NCI-H226 (cell line): Measurements from ENCODE around the gene SPDYE1.

Experiments used
- DNase-seq: peaks from one replicate; pipeline ENCODE4 v3.0.0-alpha.2; 2015

Gene SPDYE1

DNA sequence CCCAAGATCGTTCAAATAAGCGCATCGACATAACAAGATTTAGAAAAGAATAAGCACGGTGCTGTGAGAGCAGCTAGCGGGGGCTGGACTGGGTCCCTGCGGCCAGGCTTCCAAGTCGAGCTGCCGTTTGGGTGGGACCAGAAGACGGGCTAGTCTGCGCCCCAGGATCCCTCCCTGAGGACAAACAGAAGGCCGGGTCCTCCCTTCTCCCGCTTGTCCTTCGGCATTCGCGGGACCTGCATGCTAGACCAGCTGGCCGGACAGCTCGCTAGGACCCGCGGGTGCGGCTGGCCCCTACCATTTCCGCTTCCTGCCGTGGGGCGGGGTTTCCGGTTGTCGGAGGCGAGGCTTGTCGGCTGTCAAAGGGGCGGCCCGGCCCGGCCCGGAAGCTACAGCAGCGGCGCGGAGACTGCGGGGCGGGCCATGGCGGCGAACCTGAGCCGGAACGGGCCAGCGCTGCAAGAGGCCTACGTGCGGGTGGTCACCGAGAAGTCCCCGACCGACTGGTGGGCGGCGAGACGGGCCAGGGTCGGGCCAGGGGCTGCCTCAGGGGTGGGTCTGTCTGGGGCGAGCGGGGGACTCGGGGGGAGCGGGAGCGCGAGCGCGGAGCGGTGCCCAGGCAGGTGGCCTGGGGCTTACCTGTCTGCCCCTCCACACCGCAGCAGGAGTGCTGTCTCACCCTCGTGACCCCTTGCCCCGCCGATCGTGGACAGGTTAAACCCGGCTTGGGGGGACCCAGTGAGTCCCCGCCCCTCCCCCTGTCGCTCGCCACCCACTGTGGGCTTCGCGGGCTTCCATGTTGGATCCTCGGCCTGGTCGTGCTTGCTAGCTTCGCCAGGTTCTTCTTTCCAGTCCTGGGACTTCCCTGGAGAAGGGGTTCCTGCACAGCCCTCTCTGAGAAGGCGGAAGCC lies 46.9 kb downstream of the SPDYE1 start, which contains the start of gene DBNL:
Gene DBNL (plus strand): TSS at position 388 of the 911 bp plus-strand sequence. CDS start 36 bp downstream, at position 424.
- DNase-seq = peak; percentile 94

DNA sequence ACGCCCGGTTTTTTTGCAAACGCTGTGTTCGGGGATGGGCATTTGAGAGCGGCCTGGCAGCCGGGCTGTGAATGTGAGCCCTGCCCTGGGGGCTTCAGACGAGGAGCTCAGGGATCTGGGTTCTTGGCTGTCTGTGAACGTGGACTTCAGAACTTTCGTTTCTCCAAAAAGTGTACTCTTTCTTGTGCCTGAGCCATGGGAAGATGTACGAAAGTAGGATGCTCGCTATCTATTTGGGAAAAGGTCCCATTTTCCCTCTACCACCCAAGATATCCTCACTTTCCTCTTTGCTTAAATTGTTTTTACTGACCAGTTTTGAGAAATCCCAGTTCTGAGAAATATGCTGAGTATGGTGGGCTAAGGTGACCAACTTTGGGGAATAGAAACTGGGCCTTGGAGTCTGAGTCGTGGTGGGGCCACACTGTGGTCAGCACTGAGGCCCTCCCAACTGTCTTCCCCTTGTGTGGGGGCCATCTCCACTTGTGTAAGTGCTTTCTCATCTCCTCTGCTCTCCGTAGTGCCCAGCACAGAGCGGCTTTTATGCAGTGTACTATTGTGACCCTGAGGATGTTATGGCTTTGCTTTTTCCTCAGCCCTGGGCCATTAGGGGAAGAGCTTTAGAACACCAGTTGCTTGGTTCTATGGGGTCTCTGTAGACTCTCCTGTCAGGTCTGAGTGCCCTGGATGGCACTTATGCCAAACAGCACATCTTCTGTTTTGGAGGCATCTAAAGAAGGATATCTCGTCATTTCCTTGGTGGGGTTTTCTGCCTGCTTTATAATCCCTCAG lies 47.7 kb downstream of the SPDYE1 start:
- DNase-seq = no peak

DNA sequence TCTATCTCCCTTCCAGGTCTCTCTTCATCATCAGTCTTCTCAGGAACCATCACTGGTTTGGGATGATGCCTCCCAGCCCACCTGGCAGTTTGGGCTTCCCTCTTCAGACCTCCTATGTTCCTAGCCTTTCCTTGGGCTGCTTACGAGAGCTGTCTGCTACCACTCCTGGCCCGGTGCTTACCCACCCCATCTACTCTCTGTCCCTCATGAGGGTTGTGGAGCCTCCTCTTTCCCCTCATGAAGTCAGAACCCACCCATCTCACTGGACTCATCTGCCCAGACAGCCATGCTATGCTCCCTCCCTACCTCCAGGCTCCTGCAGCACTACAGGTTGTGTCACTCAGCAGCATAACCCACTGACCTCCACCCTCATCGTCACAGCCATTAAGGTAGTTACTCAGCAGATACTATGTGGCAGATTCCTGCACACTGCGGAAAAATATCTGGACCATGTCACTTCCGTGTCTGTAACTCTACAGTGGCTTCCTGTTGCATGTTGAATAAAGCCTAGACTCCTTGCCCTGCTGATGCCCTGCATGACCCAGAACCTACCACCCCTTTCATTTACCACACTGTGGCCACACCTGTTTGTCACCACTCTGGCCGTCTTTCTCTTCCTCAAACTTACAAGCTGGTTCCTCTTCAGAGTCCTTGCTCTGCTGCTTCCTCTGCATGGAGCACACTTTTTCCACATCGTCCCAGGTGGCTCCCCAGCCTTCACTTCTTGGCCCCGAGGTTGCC lies 48.8 kb downstream of the SPDYE1 start:
- DNase-seq = no peak

DNA sequence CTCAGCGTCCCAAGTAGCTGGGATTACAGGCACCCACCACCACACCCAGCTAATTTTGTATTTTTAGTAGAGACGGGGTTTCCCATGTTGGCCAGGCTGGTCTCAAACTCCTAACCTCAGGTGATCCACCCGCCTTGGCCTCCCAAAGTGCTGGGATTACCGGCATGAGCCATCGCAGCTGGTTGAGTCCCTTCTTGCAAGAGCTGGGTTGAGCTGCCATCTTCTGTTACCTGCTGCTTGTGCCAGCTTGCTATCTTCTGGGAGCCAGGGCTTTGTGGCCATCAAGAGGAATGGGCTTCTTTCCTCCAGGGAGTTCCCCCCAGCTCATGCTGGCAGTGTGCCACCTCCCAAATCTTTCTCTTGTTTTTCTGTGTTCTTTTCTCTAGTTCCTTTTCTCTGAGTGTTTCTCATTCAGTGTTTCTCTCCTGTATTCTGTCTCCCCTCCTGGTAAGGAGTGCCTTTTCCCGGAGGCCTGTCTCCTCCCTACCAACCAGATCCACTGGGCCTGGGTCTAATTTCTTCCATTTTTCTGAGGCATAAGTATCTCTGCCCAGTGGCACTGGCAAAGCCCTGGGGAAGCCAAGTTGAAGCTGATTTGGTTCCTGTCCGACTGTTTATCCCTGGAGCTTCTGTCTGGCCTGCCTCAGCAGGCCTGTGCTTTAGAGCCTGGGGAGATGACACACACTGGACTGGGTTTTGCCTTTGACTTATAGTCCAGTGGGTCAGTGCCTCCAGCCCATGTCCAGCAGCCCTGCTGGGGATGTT lies 50.5 kb downstream of the SPDYE1 start:
- DNase-seq = no peak

DNA sequence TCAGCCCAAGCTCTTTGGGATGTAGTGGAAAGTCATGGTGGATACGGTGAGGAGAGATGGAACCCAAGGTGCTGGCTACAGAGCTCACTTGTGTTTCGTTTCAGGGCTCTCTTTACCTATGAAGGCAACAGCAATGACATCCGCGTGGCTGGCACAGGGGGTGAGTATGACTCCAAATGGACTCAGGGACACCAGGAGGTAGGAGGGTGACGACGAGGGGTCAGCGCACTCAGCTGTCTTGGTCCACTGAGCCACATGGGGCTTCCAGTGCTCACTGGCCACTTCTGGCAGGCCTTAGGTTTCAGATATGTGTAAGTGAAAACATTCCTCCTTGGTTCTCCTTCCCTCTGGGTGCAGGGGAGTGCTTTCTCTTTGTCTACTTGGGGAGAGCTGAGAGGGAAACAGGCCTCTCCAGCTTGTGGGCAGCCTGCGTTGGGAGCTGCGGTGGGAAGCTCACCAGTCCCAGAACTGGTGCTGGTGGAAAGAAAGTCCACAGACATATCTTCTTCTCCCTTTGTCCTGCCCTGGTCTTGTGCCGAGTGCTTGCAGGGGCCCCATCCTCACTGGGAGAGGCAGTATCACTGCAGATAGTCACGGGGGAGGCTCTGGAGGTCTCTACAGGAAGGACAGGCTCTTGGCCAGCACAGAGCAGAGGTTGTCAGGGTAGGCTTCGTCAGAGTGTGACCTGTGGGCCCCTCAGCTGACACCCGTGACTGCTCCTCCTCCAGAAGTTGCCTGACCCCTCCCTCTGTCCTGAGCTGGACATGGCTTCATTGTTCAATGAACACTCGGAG lies 52.6 kb downstream of the SPDYE1 start:
- DNase-seq = no peak

DNA sequence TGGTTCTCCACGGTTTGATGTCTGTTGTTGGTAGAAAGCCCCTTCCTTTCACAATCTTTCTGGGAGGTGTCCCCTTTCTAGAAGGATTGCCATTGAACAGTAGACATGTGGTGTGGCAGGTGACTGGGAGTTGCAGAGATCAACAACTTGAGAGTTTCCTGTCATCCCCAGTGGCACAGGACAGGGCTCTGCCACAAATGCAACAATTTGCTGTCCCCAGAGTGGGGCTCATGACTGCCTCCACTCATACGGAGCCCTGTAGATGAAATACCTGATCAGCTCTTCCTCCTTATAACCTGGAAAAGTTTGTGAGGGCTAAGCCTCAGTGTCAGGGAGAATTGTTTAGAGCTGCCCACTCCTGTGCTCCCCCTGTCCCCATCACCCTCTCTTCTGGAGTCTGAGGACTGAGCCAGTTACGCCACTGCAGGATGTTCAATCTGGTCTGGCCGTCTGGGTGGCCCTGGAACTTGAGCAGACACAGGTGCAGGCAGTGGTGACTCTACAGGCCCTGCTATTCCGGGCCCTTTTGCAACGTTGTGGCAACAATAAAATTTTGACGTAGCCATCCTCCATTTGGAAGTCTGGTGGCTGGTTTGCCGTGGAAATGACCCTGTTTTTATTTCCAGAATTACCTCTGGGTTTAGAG lies 53.3 kb downstream of the SPDYE1 start:
- no peak for DNase-seq

DNA sequence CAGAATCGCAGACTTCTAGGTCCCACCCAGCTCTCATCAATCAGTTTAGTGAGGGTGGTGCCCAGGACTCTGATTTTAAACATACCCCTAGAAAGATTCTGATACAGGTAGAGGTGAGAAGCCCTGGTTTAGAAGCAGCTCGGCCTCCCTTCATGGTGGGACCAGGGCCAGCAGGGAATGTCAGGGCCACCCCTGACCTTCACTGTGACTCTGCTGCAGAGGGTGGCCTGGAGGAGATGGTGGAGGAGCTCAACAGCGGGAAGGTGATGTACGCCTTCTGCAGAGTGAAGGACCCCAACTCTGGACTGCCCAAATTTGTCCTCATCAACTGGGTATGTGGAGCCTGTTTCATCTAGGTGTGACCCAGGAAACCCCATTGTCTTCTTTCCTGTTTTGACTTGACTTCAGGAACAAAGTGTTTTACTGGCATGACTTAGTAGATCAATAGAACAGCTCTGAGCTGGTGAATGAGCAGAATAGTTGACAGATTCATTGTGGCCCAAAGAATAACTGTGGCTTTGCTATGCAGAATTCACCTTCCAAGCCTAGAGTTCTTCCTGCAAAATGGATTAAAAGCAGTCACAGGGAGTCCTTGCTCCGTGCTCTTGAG lies 54.0 kb downstream of the SPDYE1 start:
- DNase-seq = no peak

DNA sequence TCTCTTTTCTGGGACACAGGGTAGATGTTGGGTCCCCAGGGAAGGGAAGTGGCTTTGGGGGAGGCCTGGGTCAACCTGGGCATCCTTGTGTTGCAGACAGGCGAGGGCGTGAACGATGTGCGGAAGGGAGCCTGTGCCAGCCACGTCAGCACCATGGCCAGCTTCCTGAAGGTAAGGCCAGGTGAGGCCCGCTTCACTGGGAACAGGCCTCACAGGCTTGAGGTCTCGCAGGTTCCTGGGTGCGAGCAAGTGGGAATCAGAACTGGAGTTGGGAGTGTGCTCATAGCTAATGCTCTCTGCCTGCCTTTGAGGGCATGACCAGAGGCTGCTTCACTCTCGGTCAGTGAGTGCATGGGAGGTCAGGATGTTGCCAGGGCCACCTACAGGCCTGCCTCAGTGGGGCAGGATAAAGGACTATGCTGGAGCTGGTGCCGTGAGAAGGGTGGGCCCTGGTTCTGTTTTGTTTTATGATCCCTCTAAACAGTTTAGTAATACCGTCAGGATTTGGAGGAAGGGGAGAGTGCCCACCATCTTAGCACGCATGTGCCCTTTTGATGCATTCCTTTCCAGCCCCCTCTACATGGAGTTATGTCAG lies 55.2 kb downstream of the SPDYE1 start:
- DNase-seq = no peak

DNA sequence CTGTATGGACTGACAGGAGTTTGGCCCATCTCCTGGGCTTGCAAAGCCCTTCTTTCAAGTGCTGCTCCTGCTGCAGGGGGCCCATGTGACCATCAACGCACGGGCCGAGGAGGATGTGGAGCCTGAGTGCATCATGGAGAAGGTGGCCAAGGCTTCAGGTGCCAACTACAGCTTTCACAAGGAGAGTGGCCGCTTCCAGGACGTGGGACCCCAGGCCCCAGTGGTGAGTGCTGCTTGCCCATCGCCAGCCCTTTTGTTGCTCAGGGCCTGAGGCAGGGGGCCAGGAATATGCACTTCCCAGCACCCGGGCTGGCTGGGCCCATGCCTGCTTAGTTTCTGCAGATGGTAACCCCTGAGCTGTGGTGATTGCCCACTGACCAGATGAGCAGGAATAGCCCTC lies 59.0 kb downstream of the SPDYE1 start:
- no peak for DNase-seq

DNA sequence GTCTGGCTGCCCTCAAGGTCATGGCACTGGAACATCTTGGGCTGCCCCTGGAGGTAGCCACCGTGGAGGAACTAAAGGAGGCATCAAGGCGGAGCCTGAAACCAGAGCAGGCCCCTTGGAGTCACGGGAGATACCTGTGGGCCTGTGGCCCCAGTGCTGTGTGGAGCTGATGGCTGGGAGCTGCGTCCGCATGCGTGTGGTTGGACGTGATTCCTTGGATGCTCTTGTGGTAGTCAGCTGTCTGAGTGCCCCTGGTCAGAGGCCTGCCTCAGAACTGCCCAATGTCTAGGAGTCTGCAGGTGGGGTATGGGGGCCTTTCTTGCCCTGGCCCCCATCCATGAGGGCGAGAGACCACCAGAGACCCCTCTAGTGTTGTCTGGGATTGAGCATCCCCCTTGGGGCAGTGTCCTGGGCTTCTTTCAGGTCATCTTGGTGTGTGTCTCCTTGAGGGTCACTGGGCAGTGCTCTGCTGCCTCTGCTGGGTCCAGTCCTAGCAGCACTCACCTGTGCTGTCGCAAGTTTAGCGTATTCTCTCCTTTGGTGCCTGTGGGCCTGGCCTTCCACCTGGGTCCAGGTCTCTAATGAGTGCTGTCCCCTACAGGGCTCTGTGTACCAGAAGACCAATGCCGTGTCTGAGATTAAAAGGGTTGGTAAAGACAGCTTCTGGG lies 59.6 kb downstream of the SPDYE1 start:
- no peak for DNase-seq

DNA sequence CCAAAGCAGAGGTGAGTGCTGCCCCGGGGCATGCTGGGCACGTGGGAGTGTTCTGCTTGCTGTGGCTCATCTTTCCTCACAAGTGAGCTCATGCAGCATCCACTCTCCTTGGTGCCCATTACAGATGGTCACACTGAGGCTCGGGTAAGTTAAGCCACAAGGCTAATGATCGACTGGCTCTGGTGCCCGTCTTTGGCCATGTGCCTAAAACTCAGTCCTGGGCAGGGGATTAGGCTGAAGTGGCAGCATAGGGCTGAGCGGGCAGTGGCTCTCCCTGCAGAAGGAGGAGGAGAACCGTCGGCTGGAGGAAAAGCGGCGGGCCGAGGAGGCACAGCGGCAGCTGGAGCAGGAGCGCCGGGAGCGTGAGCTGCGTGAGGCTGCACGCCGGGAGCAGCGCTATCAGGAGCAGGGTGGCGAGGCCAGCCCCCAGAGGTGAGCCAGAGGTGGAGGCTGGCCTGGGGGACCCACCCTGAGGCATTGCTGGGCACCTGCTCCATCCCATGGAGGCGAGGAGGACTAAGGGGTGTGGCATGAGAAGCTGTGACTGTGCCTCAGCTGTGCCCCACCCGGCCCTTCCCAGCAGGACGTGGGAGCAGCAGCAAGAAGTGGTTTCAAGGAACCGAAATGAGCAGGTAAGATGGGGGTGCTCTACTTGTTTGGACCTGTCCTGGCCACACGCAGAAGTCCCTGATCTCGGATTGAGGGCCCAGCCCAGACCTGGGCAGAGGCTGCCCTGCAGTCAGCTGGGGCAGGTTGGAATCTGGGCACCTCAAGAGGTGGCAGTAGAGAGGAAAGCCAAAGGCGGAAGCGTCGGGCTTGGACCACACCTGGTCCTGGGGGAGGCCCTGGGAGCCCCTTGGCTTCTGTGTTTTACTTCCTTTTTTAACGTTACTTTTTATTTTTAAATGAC lies 60.4 kb downstream of the SPDYE1 start:
- no peak for DNase-seq

DNA sequence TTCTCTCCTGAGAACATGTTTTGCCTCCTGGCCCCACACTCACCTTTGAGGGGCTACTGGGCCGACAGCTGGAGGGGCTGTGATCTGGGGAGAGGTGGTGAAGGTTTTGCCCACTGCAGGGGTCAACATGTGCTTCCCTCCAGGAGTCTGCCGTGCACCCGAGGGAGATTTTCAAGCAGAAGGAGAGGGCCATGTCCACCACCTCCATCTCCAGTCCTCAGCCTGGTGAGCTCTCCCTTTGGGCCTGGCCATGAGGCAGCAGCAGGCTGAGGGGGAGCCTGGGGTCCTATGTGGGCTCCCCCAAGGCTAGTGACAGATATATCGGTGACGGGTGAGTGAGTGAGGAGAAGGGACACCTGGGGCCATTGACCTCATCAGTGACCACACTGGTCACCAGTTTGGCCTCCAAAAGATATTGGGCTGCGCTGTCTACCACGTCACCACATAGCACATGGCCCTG lies 61.1 kb downstream of the SPDYE1 start:
- no peak for DNase-seq

DNA sequence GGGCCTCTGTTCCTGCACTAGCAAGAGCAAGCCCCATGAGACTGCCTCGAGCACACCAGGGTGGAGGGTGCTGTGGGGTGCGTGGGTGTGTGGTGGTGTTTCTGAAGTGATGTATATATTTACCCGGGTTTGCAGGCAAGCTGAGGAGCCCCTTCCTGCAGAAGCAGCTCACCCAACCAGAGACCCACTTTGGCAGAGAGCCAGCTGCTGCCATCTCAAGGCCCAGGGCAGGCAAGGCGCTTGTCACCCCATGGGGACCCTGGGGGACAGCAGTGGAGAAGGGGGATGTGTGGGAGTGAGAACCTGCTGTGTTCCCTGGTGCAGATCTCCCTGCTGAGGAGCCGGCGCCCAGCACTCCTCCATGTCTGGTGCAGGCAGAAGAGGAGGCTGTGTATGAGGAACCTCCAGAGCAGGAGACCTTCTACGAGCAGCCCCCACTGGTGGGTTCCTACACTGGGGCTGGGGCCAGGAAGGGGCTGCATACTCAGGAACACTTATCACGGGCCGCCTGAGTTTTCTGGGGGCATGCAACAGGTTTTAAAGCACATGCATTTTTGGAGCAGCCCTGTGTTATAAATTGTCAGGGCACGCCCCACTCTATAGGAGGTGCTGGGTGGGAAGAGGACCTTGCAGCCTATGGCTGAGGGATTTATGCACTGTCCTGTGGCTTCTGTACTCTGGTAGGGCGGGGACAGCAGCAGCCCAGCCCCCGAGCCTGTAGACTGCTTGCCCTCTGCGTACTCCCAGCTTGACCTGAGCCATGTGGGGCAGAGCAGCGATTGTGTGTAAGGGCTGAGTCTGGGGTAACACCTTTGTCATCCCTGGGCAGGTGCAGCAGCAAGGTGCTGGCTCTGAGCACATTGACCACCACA lies 61.8 kb downstream of the SPDYE1 start:
- no peak for DNase-seq
